OCI-LY3 (cell line): ENCODE data around the gene BMS1.

Experiments
- H2AFZ ChIP-seq: fragments of 200-600, 300-600 bp; shearing (Covaris generic); 2 replicates; pipeline ENCODE4 v1.6.0; 2014; ENCODE audit warnings: antibody characterized with exemption, low read depth, low read length
- H3K27ac ChIP-seq: fragments of 200-600, 300-600 bp; sonication (generic); 2 replicates; pipeline ENCODE4 v1.5.1; 2014; ENCODE audit warnings: mild to moderate bottlenecking, low read length, moderate library complexity, mixed read lengths
- H3K27me3 ChIP-seq: fragments of 200-600, 300-600 bp; sonication (generic); 2 replicates; pipeline ENCODE4 v1.6.1; 2014; ENCODE audit warnings: low read depth, low read length, mixed read lengths
- H3K36me3 ChIP-seq: fragments of 200-600, 300-600 bp; sonication (generic); replicated peaks from 2 replicates; pipeline ENCODE3; 2014; ENCODE audit warnings: low read depth, low read length, mixed read lengths
- H3K4me1 ChIP-seq: fragments of 300-600, 200-600 bp; sonication (generic); 2 replicates; pipeline ENCODE4 v1.6.1; 2014; ENCODE audit warnings: low read length, mixed read lengths
- H3K4me2 ChIP-seq: fragments of 200-600, 300-600 bp; sonication (generic); 2 replicates; pipeline ENCODE4 v1.6.1; 2014; ENCODE audit warnings: low read length, mixed read lengths
- H3K4me3 ChIP-seq: fragments of 300-600, 200-600 bp; sonication (generic); 2 replicates; pipeline ENCODE4 v1.5.1; 2014; ENCODE audit warnings: antibody characterized with exemption, mild to moderate bottlenecking, low read length, moderate library complexity
- H3K79me2 ChIP-seq: fragments of 300-600, 200-600 bp; shearing (Covaris generic); 2 replicates; pipeline ENCODE4 v1.6.1; 2014; ENCODE audit warnings: mild to moderate bottlenecking, low read length, mixed read lengths
- H3K9ac ChIP-seq: fragments of 300-600, 200-600 bp; shearing (Covaris generic); 2 replicates; pipeline ENCODE4 v1.6.0; 2014; ENCODE audit warnings: mild to moderate bottlenecking, low read length, moderate library complexity
- H3K9me3 ChIP-seq: fragments of 200-600, 300-600 bp; shearing (Covaris generic); 2 replicates; pipeline ENCODE4 v1.6.1; 2014; ENCODE audit warnings: low read length, mixed read lengths; ENCODE audit not compliant: insufficient read depth
- H4K20me1 ChIP-seq: fragments of 200-600, 300-600 bp; sonication (generic); 2 replicates; pipeline ENCODE4 v1.6.1; 2016; ENCODE audit warnings: low read length, mixed read lengths; ENCODE audit not compliant: insufficient read depth
- EZH2phosphoT487 ChIP-seq: fragments of 200-600 bp; shearing (Covaris generic); IDR thresholded peaks from 2 replicates; pipeline ENCODE4 v1.6.1; 2018; ENCODE audit warnings: antibody characterized with exemption, mixed run types, low read depth
- TF ChIP-seq, protein P1 (sequence below): fragments of 200-600, 300-600 bp; sonication (generic); IDR thresholded peaks from 2 replicates; pipeline ENCODE4 v1.5.1; 2014; ENCODE audit warnings: antibody characterized with exemption, low read length, low read depth

The BMS1 gene

DNA sequence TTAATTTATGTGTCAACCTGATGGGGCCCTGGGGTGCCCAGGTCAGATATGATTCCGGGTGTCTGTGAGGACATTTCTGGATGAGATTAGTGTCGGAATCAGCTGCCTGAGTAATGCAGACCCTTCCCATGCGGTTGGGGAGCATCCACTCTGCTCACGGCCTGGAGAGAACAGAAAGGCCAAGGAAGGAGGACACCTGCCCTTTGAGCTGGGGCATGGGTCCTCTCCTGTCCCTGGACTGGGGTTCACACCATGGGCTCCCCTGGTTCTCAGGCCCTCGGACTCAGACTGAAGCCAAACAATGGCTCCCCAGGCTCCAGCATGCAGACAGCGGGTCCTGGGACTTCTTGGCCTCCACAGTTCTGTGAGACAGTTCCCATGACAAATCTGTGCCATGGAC, 94.3 kb downstream of the BMS1 start:
- no peaks in the 10 kb centered on the region for H3K36me3 ChIP-seq
- no peaks in the 10 kb centered on the region for H3K9me3 ChIP-seq
- H2AFZ ChIP-seq, result no peak overlapping the region
- H3K27ac ChIP-seq, result no peak overlapping the region
- no peak overlapping the region for H3K4me3 ChIP-seq
- no peak overlapping the region for H3K9ac ChIP-seq
- no peaks in the 10 kb centered on the region for H4K20me1 ChIP-seq
- H3K4me1 ChIP-seq, result no peaks in the 10 kb centered on the region
- H3K27me3 ChIP-seq, result no peaks in the 10 kb centered on the region
- no peak overlapping the region for H3K4me2 ChIP-seq
- H3K79me2 ChIP-seq, result no peaks in the 10 kb centered on the region
- TF ChIP-seq, protein P1, sequence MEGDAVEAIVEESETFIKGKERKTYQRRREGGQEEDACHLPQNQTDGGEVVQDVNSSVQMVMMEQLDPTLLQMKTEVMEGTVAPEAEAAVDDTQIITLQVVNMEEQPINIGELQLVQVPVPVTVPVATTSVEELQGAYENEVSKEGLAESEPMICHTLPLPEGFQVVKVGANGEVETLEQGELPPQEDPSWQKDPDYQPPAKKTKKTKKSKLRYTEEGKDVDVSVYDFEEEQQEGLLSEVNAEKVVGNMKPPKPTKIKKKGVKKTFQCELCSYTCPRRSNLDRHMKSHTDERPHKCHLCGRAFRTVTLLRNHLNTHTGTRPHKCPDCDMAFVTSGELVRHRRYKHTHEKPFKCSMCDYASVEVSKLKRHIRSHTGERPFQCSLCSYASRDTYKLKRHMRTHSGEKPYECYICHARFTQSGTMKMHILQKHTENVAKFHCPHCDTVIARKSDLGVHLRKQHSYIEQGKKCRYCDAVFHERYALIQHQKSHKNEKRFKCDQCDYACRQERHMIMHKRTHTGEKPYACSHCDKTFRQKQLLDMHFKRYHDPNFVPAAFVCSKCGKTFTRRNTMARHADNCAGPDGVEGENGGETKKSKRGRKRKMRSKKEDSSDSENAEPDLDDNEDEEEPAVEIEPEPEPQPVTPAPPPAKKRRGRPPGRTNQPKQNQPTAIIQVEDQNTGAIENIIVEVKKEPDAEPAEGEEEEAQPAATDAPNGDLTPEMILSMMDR, result no peak
- TF ChIP-seq EZH2phosphoT487, result no peak

DNA sequence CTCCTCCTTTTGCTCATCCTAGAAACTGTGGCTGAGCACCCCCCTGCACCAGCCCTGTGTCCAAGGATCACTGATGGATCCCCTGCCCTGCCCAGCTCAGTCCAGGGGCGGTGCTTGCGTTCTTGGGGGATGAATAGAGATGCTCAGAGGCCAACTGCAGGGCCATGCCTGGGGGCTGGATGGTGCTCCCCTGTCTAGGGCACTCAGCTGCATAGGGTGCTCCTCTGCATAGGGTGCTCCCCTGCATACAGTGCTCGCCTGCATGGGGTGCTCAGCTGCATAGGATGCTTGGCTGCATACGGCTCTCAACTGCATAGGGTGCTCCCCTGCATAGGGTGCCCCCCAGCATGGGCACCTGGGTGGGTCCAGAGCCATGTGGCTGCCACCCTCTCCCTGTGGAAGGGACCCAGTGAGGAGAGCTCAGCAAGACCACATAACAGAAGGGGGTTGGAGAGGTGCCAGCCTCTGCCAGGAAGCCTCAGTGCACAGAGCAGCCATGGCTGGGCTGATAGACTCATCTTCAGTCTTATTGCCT, 95.0 kb downstream of the BMS1 start:
- Histone ChIP-seq H3K4me1 (no peaks in the 10 kb centered on the region), H3K27me3 (no peaks in the 10 kb centered on the region), H3K27ac (no peak overlapping the region)

DNA sequence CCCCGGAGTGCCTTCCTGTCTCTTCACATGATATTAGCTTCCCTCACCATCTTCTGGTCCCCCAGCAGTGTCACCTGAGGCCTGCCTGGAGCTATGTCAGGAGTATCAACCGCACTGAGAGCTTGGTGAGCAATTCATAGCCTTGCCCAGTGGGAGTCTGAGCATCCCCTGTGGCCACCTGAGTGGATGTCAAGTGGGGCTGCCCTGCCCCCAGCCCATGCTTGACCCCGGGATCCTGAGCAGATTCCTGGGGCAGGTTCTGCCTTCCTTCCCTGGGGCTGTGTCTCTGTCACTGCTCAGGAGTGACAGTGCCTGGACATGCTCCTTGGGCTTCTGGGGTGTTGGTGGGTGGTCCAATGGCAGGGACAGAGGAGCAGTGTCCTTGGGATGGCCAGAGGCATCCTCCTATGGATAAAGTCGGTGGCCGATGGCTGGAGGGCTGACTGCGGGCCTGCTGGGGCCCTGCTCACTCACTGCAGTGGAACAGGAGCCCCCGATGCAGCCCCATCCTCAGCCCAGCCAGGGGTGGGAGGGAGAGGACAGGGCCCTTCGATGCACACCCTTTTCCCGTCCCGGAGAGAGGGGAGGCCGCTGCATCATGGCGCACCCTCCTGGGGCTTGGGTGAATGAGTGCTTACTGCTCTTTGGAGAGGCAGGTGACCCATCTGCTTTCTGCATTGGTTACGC, 95.7 kb downstream of the BMS1 start:
- no peak for TF ChIP-seq EZH2phosphoT487
- TF ChIP-seq, protein P1, result no peak
- no peaks in the 10 kb centered on the region for H4K20me1 ChIP-seq

More for the DNA sequence above, 95.0 kb downstream of the BMS1 start:
- no peak overlapping the region for H3K4me3 ChIP-seq
- no peak overlapping the region for H3K4me2 ChIP-seq
- no peaks in the 10 kb centered on the region for H3K79me2 ChIP-seq
- H4K20me1 ChIP-seq, result no peaks in the 10 kb centered on the region
- H3K9ac ChIP-seq, result no peak overlapping the region
- no peak for TF ChIP-seq EZH2phosphoT487
- TF ChIP-seq, protein P1, result no peak
- H3K9me3 ChIP-seq, result no peaks in the 10 kb centered on the region
- no peaks in the 10 kb centered on the region for H3K36me3 ChIP-seq
- no peak overlapping the region for H2AFZ ChIP-seq

DNA sequence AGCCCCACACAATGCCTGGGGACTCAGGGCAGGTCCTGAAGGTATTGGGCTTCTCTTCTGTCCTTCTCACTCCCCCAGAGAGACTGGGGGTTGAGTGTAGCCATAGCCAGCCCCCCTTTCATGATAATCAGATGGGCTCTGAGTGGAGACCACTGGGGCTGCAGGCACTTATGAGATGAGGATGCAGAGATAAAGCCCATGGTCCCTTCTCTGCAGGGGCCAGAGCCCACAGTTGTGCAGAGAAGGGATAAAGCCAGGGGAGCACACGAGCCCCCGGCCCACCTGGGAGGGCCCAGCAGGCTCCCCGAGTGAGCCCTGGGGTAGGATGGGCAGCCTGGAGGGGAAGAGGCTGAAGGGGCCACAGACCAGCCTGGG, 96.2 kb downstream of the BMS1 start:
- H3K27ac ChIP-seq, result no peak overlapping the region
- no peaks in the 10 kb centered on the region for H4K20me1 ChIP-seq
- H2AFZ ChIP-seq, result no peak overlapping the region
- H3K4me3 ChIP-seq, result no peak overlapping the region
- H3K79me2 ChIP-seq, result no peaks in the 10 kb centered on the region
- H3K36me3 ChIP-seq, result no peaks in the 10 kb centered on the region
- TF ChIP-seq, protein P1, result no peak
- no peak for TF ChIP-seq EZH2phosphoT487
- no peaks in the 10 kb centered on the region for H3K4me1 ChIP-seq
- H3K9ac ChIP-seq, result no peak overlapping the region
- no peaks in the 10 kb centered on the region for H3K27me3 ChIP-seq
- no peaks in the 10 kb centered on the region for H3K9me3 ChIP-seq
- no peak overlapping the region for H3K4me2 ChIP-seq

More for the DNA sequence above, 95.7 kb downstream of the BMS1 start:
- H3K9ac ChIP-seq, result no peak overlapping the region
- no peak overlapping the region for H2AFZ ChIP-seq
- no peaks in the 10 kb centered on the region for H3K79me2 ChIP-seq
- H3K9me3 ChIP-seq, result no peaks in the 10 kb centered on the region
- no peak overlapping the region for H3K27ac ChIP-seq
- no peaks in the 10 kb centered on the region for H3K27me3 ChIP-seq
- H3K4me3 ChIP-seq, result no peak overlapping the region
- H3K36me3 ChIP-seq, result no peaks in the 10 kb centered on the region
- H3K4me2 ChIP-seq, result no peak overlapping the region
- H3K4me1 ChIP-seq, result no peaks in the 10 kb centered on the region
